Endothelial cell of umbilical vein (primary cell): ENCODE measurements around the gene RAB31. TPM values are rescaled to one million over a fixed set of nuclear protein-coding genes. Genes with fewer than 3 reads are reported as not detected.
"Not testable (repeated sequence)": the region's sequence is repeated elsewhere in the genome, so short reads cannot be mapped to it uniquely, and the experiment has no call there.

Source experiments
- BruUV-seq: library from RNA; stranded (reverse); fragments of 400-500 nt; replicated peaks from 2 replicates; lab custom pipeline; 2021; lab: Mats Ljungman, UMichigan
- CTCF ChIA-PET: fragments of 300-600, 350-600 bp; sonication (Branson Sonifier 250); formaldehyde crosslinking; loops from one replicate; lab custom pipeline; 2021; ENCODE audit warnings: antibody characterized with exemption, inconsistent platforms; lab: Charles Lee
- POLR2A ChIA-PET: fragments of 300-600, 350-600 bp; sonication (Branson Sonifier 250); formaldehyde crosslinking; loops from one replicate; lab custom pipeline; 2021; ENCODE audit warnings: antibody characterized with exemption, inconsistent platforms; lab: Charles Lee
- DNase-seq: peaks from one replicate; pipeline ENCODE4 v3.0.0-alpha.2; 2011; ENCODE audit warnings: low read depth, low spot score
- FAIRE-seq: peaks from 2 replicates; lab custom pipeline; 2011; peaks lifted over from hg19 to GRCh38; lab: Jason Lieb, UNC
- H2AFZ ChIP-seq: 2 replicates; pipeline ENCODE4 v1.6.0; 2012; ENCODE audit warnings: low read depth, low read length, control low read depth, inconsistent platforms
- H3K27ac ChIP-seq: 2 replicates; pipeline ENCODE4 v1.5.1; 2011; ENCODE audit warnings: low read depth, mild to moderate bottlenecking, control low read depth, low read length, moderate library complexity; ENCODE audit not compliant: insufficient read depth
- H3K27me3 ChIP-seq, 2 experiments: 2 replicates each; pipeline versions ENCODE4 v1.6.0 to v1.6.1; 2011; ENCODE audit warnings: low read length in 2 of 2, mixed read lengths in 1 of 2; ENCODE audit not compliant: control insufficient read depth in 2 of 2, insufficient read depth in 2 of 2
- H3K36me3 ChIP-seq, 2 experiments: 2 replicates in 1 of 2; 3 replicates in 1 of 2; pipeline ENCODE4 v1.5.1; 2011; ENCODE audit warnings: low read length in 2 of 2, mild to moderate bottlenecking in 1 of 2, moderate library complexity in 1 of 2; ENCODE audit not compliant: control insufficient read depth in 2 of 2, insufficient read depth in 2 of 2; ENCODE audit errors: extremely low read depth in 1 of 2
- H3K4me1 ChIP-seq: 3 replicates; pipeline ENCODE4 v1.5.1; 2011; ENCODE audit warnings: mild to moderate bottlenecking, low read length; ENCODE audit not compliant: control insufficient read depth, insufficient read depth; ENCODE audit errors: extremely low read depth
- H3K4me2 ChIP-seq: 2 replicates; pipeline ENCODE4 v1.6.1; 2011; ENCODE audit warnings: low read length, control low read depth, mixed read lengths; ENCODE audit not compliant: insufficient read depth
- H3K4me3 ChIP-seq, 3 experiments: fragments of 200-600 bp in 1 of 3; sonication (generic), shearing (Covaris generic) in 1 of 3; replicated peaks in 1 of 3; 2 replicates each; pipeline ENCODE4 v1.5.1; 2011 to 2016; ENCODE audit warnings: control low read depth in 3 of 3, low read length in 3 of 3, mild to moderate bottlenecking in 2 of 3, inconsistent platforms in 1 of 3, low read depth in 1 of 3, moderate library complexity in 1 of 3; ENCODE audit not compliant: insufficient read depth in 1 of 3
- H3K79me2 ChIP-seq: 2 replicates; pipeline ENCODE4 v1.6.0; 2012; ENCODE audit warnings: low read length, inconsistent platforms; ENCODE audit not compliant: control insufficient read depth, insufficient read depth
- H3K9ac ChIP-seq: replicated peaks from 2 replicates; pipeline ENCODE3; 2011; ENCODE audit warnings: low read length, control low read depth; ENCODE audit not compliant: insufficient read depth; ENCODE audit errors: extremely low read depth
- H3K9me1 ChIP-seq: replicated peaks from 3 replicates; pipeline ENCODE4 v1.6.0; 2011; ENCODE audit warnings: mild to moderate bottlenecking, low read length; ENCODE audit not compliant: control insufficient read depth, insufficient read depth; ENCODE audit errors: extremely low read depth
- H3K9me3 ChIP-seq: replicated peaks from 2 replicates; pipeline ENCODE4 v1.5.1; 2012; ENCODE audit warnings: low read length, inconsistent platforms; ENCODE audit not compliant: control insufficient read depth, insufficient read depth
- H4K20me1 ChIP-seq: replicated peaks from 2 replicates; pipeline ENCODE3; 2011; ENCODE audit warnings: mild to moderate bottlenecking, low read length; ENCODE audit not compliant: control insufficient read depth, insufficient read depth; ENCODE audit errors: extremely low read depth
- FOS ChIP-seq: IDR thresholded peaks from 2 replicates; pipeline ENCODE4 v1.6.1; 2011; ENCODE audit warnings: mild to moderate bottlenecking, low read length, moderate library complexity, borderline replicate concordance; ENCODE audit not compliant: insufficient read depth
- GATA2 ChIP-seq: IDR thresholded peaks from 2 replicates; pipeline ENCODE4 v1.7.0; 2011; ENCODE audit warnings: low read depth, mild to moderate bottlenecking, moderate library complexity, mixed read lengths, low read length; ENCODE audit not compliant: insufficient read length, insufficient read depth
- POLR2AphosphoS5 ChIP-seq: IDR thresholded peaks from 2 replicates; pipeline ENCODE4 v1.6.1; 2012; ENCODE audit warnings: low read depth, mild to moderate bottlenecking, control low read depth, low read length, moderate library complexity; ENCODE audit not compliant: insufficient read depth
- dilution Hi-C: fragments of 300-500 bp; cut with MboI; formaldehyde crosslinking; loops from one replicate; pipeline ENCODE4 v1.15.0; 2019; ENCODE audit warnings: low sequenced_read_pairs; ENCODE audit not compliant: extremely low pct_ligation_motif_present
- intact Hi-C: fragments of 100-400 bp; cut with micrococcal nuclease; formaldehyde crosslinking; loops from one replicate; pipeline ENCODE4 v1.10.0; 2022
- polyA plus RNA-seq, 4 experiments: library from polyadenylated mRNA; depleted of rRNA in 3 of 4; stranded (reverse) in 3 of 4; unstranded in 1 of 4; fragments of >200 nt; gene quantifications; 2 replicates each; pipeline versions ENCODE4 v1.2.1 to v1.2.3, GENCODE V29; 2011 to 2012; ENCODE audit warnings: missing spikeins in 1 of 4
- total RNA-seq: library from RNA; stranded (reverse); gene quantifications from 2 replicates; pipeline ENCODE4 v1.2.3, GENCODE V29; 2021

The RAB31 gene
- total and polyA plus RNA-seq, 2 donors (not counting 3 experiments of a cell fraction or from before 2014, with no cell fraction given) = 30.5 TPM

GRCh38 chr18:9901377-9901776, 193.3 kb downstream of the RAB31 start:
- Histone ChIP-seq H3K4me2 (no peak overlapping the region), H3K4me1 (peaks cover 5% of the 10 kb centered on the region), H3K36me3 (no peaks in the 10 kb centered on the region), H3K4me3 (no peak overlapping the region), H3K9me3 (no peaks in the 10 kb centered on the region), H3K27ac (no peak overlapping the region), H3K27me3 (no peaks in the 10 kb centered on the region), H4K20me1 (no peaks in the 10 kb centered on the region), H2AFZ (no peak overlapping the region), H3K9me1 (no peaks in the 10 kb centered on the region), H3K9ac (no peak overlapping the region), H3K79me2 (no peaks in the 10 kb centered on the region)
- intact Hi-C loops = no loop called here
- DNase-seq (no peak), FAIRE-seq (no peak)
- no TSS peak for BruUV-seq
- dilution Hi-C loops = no loop called here
- no peak for TF ChIP-seq GATA2
- TF ChIP-seq POLR2AphosphoS5 = no peak
- TF ChIP-seq FOS = no peak
- ChIA-PET POLR2A (no interaction called here), CTCF (no interaction called here)

DNA sequence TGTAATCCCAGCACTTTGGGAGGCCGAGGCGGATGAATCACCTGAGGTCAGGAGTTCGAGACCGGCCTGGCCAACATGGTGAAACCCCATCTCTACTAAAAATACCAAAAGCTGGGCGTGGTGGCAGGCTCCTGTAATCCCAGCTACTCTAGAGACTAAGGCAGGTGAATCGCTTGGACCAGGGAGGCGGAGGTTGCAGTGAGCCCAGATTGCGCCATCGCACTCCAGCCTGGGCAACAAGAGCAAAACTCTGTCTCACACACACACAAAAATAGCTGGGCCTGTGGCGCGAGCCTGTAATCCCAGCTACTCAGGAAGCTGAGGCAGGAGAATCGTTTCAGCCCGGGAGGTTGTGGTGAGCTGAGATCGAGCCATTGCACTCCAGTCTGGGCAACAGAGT, 194.2 kb downstream of the RAB31 start:
- BruUV-seq, H3K4me2 ChIP-seq, H3K4me3 ChIP-seq, H2AFZ ChIP-seq, FAIRE-seq, H3K36me3 ChIP-seq, intact Hi-C loops, H3K27ac ChIP-seq, DNase-seq, CTCF ChIA-PET, H4K20me1 ChIP-seq, H3K79me2 ChIP-seq, H3K9me1 ChIP-seq, dilution Hi-C loops, H3K27me3 ChIP-seq, H3K4me1 ChIP-seq, H3K9ac ChIP-seq, H3K9me3 ChIP-seq: not testable (repeated sequence)
- POLR2A ChIA-PET = interaction anchor here (0.6 kb wide), 1 partner anchor 21 kb away, joined by 3 read pairs; no protein-coding TSS in a partner anchor
